ENCODE measurements around the gene FASLG.
"Not testable (repeated sequence)": the region's sequence is repeated elsewhere in the genome, so short reads cannot be mapped to it uniquely, and the experiment has no call there.

FASLG gene

DNA sequence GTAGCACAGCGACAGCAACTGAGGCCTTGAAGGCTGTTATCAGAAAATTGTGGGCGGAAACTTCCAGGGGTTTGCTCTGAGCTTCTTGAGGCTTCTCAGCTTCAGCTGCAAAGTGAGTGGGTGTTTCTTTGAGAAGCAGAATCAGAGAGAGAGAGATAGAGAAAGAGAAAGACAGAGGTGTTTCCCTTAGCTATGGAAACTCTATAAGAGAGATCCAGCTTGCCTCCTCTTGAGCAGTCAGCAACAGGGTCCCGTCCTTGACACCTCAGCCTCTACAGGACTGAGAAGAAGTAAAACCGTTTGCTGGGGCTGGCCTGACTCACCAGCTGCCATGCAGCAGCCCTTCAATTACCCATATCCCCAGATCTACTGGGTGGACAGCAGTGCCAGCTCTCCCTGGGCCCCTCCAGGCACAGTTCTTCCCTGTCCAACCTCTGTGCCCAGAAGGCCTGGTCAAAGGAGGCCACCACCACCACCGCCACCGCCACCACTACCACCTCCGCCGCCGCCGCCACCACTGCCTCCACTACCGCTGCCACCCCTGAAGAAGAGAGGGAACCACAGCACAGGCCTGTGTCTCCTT, at the start of gene FASLG:
TSS of gene FASLG (plus strand) at position 233 of the 583 bp plus-strand sequence. CDS start at position 332, 99 bp downstream.
- POLR2A ChIA-PET: no interaction called here
- TF ChIP-seq SUZ12 (IDR thresholded peaks at IDR 0.05): no peak
- TF ChIP-seq L3MBTL2 (conservative IDR thresholded peaks at IDR 0.05): no peak
- TF ChIP-seq ARNT (IDR thresholded peaks at IDR 0.05): no peak
- no peak for TF ChIP-seq NFRKB (IDR thresholded peaks at IDR 0.05)
- TF ChIP-seq ELF4 (IDR thresholded peaks at IDR 0.05): no peak
- TF ChIP-seq TARDBP (IDR thresholded peaks at IDR 0.05): no peak
- CTCF ChIA-PET: no interaction called here
- no peak for DNase-seq (ENCODE audit: extremely low spot score)

DNA sequence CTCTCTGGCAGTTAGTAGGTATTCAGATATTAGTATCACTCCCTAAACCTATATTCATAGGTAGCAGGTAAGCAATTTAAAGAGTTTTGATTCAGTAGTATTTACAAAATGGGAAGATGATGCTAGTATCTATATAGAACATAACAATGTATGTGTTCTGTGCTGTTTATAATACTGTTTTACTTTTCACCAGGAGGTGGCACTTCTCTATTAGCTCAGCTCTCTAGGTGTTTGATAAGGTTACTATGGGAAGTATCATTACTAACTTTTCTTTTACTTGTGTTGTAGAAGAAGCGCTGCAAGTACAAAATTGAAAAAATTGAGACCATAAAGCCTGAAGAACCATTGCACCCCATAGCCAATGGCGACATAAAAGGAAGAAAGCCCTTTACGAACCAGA, 49.4 kb upstream of the FASLG start:
- DNase-seq (ENCODE audit: extremely low spot score): no peak
- POLR2A ChIA-PET: no interaction called here
- no peak for TF ChIP-seq NFRKB (IDR thresholded peaks at IDR 0.05)
- TF ChIP-seq TARDBP (IDR thresholded peaks at IDR 0.05): no peak
- CTCF ChIA-PET: interaction anchor here (1.3 kb wide), 1 partner anchor 109 kb away, joined by 3 read pairs; no protein-coding TSS in a partner anchor

DNA sequence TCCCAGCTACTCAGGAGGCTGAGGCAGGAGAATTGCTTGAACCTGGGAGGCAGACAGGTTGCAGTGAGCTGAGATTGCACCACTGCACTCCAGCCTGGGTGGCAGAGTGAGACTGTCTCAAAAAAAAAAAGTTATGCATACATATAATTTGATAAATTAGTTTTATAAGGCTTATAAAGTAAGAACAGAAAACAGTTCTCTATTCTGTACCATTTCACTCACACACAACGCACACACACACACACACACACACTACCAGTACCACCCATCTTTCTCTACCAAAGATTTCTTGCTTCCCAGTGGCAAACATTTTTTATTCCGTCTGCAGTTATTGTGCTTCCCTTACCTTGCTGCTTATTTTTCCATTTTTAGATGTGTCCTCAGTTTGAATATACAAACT, 46.4 kb upstream of the FASLG start:
- DNase-seq (ENCODE audit: extremely low spot score): no peak
- ChIA-PET CTCF (no interaction called here), POLR2A (no interaction called here)

DNA sequence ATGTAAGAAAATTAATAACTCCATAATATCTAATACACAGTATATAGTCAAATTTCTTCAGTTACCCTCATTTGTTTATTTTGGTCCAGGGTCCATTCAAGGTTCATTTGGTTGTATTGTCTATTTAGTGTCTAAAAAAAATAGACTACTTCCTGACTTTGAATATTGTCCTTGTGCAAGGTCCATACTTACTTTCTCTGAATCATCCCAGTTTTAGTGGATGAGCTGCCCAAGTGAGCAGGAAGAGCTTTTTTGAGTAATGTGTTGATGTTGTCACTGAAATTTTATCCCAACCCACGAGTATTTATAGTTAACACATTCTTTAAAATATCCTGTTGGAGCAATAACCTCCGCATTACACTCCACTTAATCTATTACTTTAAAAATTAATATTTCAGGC, 45.6 kb upstream of the FASLG start:
- no peak for DNase-seq (ENCODE audit: extremely low spot score)
- CTCF ChIA-PET: no interaction called here

More for the DNA sequence above, 46.4 kb upstream of the FASLG start:
- TF ChIP-seq FOXK2 (IDR thresholded peaks at IDR 0.05): no peak
- no peak for TF ChIP-seq PKNOX1 (IDR thresholded peaks at IDR 0.05)
- no peak for TF ChIP-seq ELF4 (IDR thresholded peaks at IDR 0.05)
- no peak for TF ChIP-seq ZNF384 (IDR thresholded peaks at IDR 0.05)
- no peak for TF ChIP-seq SP1 (IDR thresholded peaks at IDR 0.05)
- no peak for TF ChIP-seq CTBP1 (IDR thresholded peaks at IDR 0.05; ENCODE audit: borderline replicate concordance)

GRCh38 chr1:172616195-172616594, 42.7 kb upstream of the FASLG start:
- ChIA-PET CTCF (interaction anchor here (0.6 kb wide), 1 partner anchor 44 kb away, joined by 3 read pairs; no protein-coding TSS in a partner anchor), POLR2A (no interaction called here)
- TF ChIP-seq ARNT (IDR thresholded peaks at IDR 0.05) (no peak), L3MBTL2 (conservative IDR thresholded peaks at IDR 0.05) (no peak), PKNOX1 (IDR thresholded peaks at IDR 0.05) (no peak), FOXM1 (IDR thresholded peaks at IDR 0.05; ENCODE audit: borderline replicate concordance) (no peak), LEF1 (IDR thresholded peaks at IDR 0.05; ENCODE audit: borderline replicate concordance) (no peak), HDGF (IDR thresholded peaks at IDR 0.05; ENCODE audit: borderline replicate concordance) (no peak), TARDBP (IDR thresholded peaks at IDR 0.05) (no peak), ELF4 (IDR thresholded peaks at IDR 0.05) (no peak), BHLHE40 (IDR thresholded peaks at IDR 0.05; ENCODE audit: borderline replicate concordance) (no peak), NFRKB (IDR thresholded peaks at IDR 0.05) (no peak), FOXA1 (IDR thresholded peaks at IDR 0.05) (no peak), FOXK2 (IDR thresholded peaks at IDR 0.05) (no peak), ZNF384 (IDR thresholded peaks at IDR 0.05) (no peak), CTBP1 (IDR thresholded peaks at IDR 0.05; ENCODE audit: borderline replicate concordance) (no peak), SUZ12 (IDR thresholded peaks at IDR 0.05) (no peak), SP1 (IDR thresholded peaks at IDR 0.05) (no peak)
- no peak for DNase-seq (ENCODE audit: extremely low spot score)

More for the DNA sequence above, 45.6 kb upstream of the FASLG start:
- POLR2A ChIA-PET: no interaction called here
- TF ChIP-seq TARDBP (IDR thresholded peaks at IDR 0.05): no peak
- TF ChIP-seq LEF1 (IDR thresholded peaks at IDR 0.05; ENCODE audit: borderline replicate concordance): no peak
- no peak for TF ChIP-seq ZNF384 (IDR thresholded peaks at IDR 0.05)
- TF ChIP-seq PKNOX1 (IDR thresholded peaks at IDR 0.05): no peak
- TF ChIP-seq L3MBTL2 (conservative IDR thresholded peaks at IDR 0.05): no peak
- no peak for TF ChIP-seq NFRKB (IDR thresholded peaks at IDR 0.05)
- no peak for TF ChIP-seq SUZ12 (IDR thresholded peaks at IDR 0.05)
- no peak for TF ChIP-seq HDGF (IDR thresholded peaks at IDR 0.05; ENCODE audit: borderline replicate concordance)
- TF ChIP-seq ELF4 (IDR thresholded peaks at IDR 0.05): no peak
- TF ChIP-seq FOXK2 (IDR thresholded peaks at IDR 0.05): no peak
- TF ChIP-seq FOXM1 (IDR thresholded peaks at IDR 0.05; ENCODE audit: borderline replicate concordance): no peak
- TF ChIP-seq BHLHE40 (IDR thresholded peaks at IDR 0.05; ENCODE audit: borderline replicate concordance): no peak
- TF ChIP-seq CTBP1 (IDR thresholded peaks at IDR 0.05; ENCODE audit: borderline replicate concordance): no peak
- no peak for TF ChIP-seq FOXA1 (IDR thresholded peaks at IDR 0.05)
- TF ChIP-seq ARNT (IDR thresholded peaks at IDR 0.05): no peak
- no peak for TF ChIP-seq SP1 (IDR thresholded peaks at IDR 0.05)

GRCh38 chr1:172616636-172617035, 42.3 kb upstream of the FASLG start:
- DNase-seq (ENCODE audit: extremely low spot score): no peak
- CTCF ChIA-PET: interaction anchor here (0.7 kb wide), 1 partner anchor 9 kb away, joined by 3 read pairs; no protein-coding TSS in a partner anchor
- TF ChIP-seq FOXK2 (IDR thresholded peaks at IDR 0.05) (no peak), ELF4 (IDR thresholded peaks at IDR 0.05) (no peak), CTBP1 (IDR thresholded peaks at IDR 0.05; ENCODE audit: borderline replicate concordance) (no peak), ARNT (IDR thresholded peaks at IDR 0.05) (no peak), SUZ12 (IDR thresholded peaks at IDR 0.05) (no peak), HDGF (IDR thresholded peaks at IDR 0.05; ENCODE audit: borderline replicate concordance) (no peak), NFRKB (IDR thresholded peaks at IDR 0.05) (no peak), FOXM1 (IDR thresholded peaks at IDR 0.05; ENCODE audit: borderline replicate concordance) (no peak), SP1 (IDR thresholded peaks at IDR 0.05) (no peak), BHLHE40 (IDR thresholded peaks at IDR 0.05; ENCODE audit: borderline replicate concordance) (no peak), PKNOX1 (IDR thresholded peaks at IDR 0.05) (no peak), TARDBP (IDR thresholded peaks at IDR 0.05) (no peak), FOXA1 (IDR thresholded peaks at IDR 0.05) (no peak), L3MBTL2 (conservative IDR thresholded peaks at IDR 0.05) (no peak), LEF1 (IDR thresholded peaks at IDR 0.05; ENCODE audit: borderline replicate concordance) (no peak), ZNF384 (IDR thresholded peaks at IDR 0.05) (no peak)
- POLR2A ChIA-PET: no interaction called here

GRCh38 chr1:172620603-172621002, 38.3 kb upstream of the FASLG start:
- DNase-seq (ENCODE audit: extremely low spot score); CTCF ChIA-PET; POLR2A ChIA-PET: not testable (repeated sequence)
